GM18499 (cell line): ENCODE results near the gene KCNE3.

Experiments
- ATAC-seq: cut with Tn5 transposase; IDR thresholded peaks from one replicate; pipeline ENCODE4 v1.9.1; 2021; ENCODE audit warnings: moderate number of reproducible peaks; ENCODE audit not compliant: insufficient read depth, unreplicated experiment

The KCNE3 gene

DNA sequence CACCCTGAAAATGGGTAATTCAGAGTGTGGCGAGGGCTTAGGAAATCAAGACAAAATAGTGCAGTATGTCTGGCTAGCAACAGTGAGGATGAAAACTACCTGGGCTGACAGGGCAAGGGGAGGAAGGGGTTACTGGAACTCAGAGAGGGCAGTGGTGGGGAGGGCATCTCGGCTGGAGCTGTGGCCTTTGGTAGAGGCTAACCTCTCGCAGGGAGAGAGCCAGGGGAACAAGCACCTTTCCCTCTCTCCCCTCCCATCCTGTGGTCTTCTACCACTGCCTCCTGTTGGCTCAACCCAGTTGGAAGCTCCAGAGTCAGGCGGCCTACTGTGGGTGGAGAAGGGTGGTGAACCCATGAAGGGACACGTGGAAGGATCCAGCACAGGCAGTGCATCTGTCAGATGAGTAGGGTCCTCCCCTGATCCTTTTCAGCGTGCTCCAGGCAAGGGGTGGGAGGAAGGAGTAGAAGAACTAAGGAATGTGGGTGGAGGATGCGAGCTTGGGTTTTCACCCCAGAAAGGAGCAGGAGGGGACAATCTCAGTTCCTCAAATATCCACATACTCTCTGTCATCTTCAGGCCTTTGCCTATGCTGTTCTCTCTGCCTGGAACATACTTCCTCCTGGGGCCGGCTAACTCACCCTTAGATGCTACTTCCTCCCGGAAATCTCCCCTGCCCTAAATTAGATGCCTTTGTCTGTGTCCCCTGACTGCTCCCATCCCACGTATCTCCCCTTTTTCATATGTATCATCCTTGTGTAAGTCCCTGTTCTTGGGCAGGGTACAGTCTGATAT lies 6.2 kb upstream of the KCNE3 start:
- no peak for ATAC-seq

DNA sequence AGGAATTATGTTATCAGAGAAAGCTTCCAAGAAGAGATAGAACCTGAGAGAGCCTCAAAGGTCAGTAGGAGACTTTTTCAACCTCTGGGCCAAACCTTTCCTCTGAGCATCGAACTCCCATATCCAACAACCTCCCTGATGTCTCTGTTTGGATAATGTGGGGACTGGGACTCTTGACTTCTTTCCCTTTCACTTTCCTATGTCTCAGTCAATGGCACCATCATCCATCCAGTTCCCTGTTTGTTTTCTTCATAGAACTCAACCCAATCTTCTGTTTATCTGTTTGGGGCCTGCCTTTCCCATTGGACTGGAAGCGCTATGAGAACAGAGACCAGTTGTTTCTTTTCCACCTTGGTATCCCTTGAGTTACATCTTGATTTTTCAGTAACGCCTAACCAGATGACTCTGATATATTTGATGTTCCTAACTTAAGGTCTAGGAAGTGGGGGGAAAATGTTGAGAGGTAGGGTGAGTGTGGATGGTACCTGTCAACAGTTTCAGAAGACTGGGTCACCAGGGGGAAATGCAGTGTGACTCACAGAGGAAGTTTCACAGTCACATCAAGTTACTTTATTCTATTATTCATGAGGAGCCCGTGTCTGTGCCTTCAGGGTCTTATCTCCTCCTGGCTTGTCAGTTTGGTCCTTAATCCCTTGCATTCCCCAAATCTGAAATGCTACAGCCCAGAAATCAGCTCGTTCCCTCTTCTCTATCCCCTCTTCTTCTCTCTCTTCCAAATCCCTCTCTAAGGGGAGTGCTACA lies 4.5 kb upstream of the KCNE3 start:
- no peak for ATAC-seq

DNA sequence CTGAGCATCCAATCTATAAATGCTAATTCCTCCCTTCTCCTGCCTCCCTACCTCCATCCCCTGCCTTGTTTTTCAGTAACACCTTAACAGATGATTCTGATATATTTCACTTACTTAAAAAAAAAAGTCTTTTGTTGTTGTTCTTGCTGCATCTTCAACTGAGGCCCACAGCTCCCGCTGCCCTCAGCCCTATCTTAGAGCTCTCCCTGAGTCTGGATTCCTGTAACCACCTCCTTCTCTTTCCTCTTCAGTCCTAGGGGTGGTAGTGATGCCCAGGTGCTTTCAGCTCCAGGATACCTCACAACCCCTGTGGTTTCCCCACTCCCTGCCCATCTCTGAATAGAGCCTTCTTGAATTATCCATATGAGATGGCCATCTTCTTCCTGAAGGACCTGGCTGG lies 3.7 kb upstream of the KCNE3 start:
- ATAC-seq = no peak

DNA sequence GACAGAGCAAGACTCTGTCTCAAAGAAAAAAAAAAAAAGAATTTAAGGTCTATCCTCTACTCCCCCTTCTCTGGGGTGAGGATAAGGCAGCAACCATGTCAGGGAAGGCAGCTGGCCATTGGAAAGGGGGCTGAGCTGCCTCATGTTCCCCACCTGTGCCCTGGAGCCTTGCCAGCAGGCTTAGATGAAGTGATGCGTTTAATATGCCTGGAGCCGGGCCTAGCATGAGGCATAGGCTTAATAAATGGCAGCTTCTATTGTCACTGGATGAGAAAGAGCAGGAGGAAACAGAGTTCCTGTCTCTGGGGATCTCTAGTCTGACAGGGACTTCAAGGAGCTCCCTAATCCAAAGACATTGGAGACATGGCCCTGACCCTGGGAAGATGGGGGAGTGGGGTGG lies 3.2 kb upstream of the KCNE3 start:
- ATAC-seq = no peak

DNA sequence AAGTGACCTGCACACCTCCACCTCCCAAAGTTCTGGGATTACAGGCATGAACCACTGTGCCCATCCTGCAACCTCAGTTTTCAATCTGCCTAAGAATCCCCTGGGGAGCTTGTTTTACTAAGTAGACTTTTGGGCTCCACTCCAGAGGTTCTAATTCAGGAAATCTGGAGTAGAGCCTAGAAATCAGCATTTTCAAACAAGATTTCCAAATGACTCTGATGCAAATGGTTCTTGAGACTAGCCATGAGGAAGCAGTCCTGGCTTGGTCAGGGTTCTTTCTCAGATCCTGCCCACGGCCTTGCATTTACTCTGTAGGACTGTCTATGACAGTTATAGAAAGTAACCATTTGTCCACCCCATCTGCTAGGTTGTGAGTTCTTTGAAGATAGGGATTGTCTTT lies 1.6 kb upstream of the KCNE3 start:
- ATAC-seq = no peak

DNA sequence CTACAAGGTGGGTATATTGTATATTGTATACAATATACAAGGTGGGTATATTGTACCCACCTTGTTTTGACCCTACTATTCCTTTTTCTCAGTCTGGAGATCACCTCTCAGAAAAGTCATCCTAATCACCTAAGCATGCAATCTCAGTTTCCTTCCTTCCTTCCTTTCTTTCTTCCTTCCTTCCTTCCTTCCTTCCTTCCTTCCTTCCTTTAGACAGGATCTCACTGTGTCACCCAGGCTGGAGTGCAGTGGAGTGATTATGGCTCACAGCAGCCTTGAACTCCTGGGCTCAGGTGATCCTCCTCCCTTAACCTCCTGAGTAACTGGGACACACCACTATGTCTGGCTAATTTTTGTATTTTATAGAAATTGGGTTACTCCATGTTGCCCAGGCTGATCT lies 1.2 kb upstream of the KCNE3 start:
- no peak for ATAC-seq

DNA sequence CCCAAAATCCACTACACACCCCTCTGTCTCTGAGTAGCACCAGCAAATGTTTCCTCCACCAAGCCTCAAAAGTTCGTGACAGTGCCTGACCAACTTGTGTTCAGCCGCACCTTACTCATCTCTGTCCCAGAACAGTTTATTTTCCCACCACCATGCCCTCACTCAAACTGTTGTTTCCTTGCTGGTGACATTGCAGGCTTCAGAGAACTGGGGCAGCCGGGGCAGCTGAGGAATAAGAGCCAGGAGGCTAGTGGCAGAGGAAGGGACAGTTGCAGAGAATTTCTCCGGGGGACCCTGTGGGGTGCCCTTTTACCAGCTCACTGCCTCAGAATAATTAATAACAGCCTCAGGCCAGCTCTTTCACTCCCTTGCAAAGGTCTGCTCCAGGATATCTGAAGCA lies 709 bp upstream of the KCNE3 start:
- ATAC-seq = no peak

DNA sequence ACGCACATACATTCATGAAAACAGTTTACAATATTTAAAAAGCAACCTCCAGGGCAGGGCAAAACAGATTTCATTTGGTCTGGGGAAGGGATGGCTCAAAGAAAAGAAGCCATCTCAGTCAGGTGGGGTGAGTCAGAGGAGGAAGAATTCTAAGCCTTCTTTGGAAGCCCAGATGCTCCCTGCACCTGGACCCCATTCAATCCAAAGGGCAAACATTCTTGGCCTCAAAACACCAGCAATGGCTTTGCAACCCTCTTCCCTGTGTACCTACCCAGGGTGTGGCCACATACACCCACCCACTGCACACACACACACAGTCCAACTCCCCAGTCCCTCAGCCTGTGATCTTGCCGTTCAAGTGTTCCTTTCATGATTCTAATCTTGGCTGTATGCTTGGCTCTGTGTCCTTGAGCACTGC lies 2.0 kb downstream of the KCNE3 start:
- no peak for ATAC-seq

DNA sequence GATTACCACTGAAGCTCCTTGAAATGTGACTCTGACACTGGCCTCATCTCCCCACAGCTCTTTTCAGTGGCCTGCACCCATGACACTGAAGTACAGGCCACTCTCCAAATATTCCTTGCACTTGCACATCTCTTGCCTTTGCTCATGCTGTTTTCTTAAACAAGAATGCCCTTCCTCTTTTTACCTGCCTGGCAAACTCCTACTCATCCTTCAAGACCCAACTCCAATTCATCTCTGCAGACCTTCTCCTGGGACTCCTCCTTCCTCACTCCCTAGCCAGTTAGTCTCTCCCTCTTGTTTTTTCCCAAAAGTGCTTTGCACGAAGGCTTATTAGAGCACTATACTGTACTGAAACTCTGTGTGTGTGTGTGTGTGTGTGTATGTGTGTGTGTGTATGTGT lies 2.6 kb downstream of the KCNE3 start:
- ATAC-seq = no peak

DNA sequence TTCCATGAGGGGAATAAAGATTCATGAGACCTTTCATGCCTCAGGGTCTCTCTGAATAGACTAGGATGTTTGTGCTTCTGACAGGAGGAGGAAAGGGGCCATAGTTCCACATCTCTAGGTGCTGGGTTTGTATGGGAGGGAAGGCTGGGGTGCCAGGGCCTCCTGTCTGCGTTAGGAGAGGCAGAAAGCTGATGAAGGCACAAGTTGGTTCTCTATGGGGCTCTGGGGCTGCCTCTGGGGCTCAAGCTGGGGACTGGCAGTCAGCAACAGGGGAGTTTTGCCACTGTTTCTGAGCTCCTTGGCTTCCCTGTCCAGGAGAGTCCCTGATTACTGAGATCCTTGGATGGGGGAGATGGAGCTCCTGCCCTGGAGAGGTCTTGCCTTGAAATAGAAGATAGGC lies 4.1 kb downstream of the KCNE3 start:
- no peak for ATAC-seq

DNA sequence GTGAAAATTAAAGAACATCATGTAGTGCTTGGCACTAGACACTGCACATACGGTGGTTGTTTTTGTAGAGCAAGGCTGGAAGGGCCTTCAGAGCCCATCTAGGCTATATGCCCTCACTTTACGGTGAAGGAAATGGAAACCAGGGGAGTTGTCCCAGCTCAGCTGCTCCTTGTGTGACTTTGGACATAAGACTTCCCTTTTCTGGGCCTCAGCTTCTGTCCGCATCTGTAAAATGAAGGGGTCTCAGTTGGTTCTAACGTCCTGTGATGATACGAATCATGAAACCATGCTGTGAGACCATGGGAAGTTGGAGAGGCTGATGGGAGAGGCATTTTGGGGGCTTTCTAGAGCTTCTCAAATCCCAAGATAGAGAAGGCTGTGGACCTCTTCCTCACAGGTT lies 4.7 kb downstream of the KCNE3 start:
- ATAC-seq = no peak

DNA sequence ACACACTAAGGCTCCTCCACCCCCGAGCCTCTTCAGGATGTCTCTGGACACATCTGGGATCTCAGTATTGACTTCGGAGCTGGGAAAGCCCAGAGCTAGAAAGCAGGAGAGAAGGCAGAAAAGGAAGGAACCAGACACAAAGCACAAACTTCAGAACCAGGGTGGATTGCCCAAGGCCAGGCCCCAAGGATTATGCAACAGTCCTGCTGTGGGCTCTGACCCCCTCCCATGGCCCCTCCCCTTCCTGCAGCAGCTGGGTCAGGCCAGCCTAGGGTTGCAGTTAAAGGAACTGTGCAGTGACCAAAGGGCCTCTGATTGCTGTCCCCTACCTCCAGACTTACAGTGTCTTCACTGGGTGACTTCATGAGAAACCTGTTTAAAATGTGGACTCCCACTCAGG lies 5.3 kb downstream of the KCNE3 start:
- ATAC-seq = no peak

DNA sequence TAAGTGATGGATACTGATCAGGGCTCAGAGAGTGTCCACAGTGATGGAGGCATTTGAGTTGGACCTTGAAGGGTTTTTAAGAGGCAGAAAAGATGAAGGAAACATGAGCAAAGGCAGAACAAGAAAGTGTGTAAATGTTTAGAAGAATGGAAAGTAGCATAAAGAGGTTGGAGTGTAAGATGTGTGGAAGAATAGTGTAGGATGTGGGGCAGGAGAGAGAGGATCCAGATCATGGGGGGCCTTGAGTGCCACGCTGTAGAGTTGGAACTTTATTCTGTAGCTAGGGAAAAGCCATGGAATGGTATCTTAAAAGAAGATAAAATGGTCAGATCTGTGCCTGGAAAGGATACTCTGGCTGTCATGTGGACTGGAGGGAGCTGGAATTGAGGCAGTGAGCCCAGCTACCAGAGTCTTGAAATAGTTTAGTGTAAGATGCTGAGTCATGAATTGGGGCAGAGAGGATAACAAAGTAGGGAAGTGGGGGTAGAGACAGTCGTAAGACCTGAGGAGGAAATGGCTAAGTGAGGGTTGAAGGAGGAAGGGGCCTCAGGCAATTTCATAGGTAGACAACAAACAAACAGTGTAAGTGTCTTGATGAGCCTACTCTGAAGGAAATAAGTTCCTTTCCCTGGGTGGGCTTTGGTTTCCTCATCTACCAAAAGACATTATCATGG lies 6.7 kb downstream of the KCNE3 start:
- ATAC-seq = no peak

DNA sequence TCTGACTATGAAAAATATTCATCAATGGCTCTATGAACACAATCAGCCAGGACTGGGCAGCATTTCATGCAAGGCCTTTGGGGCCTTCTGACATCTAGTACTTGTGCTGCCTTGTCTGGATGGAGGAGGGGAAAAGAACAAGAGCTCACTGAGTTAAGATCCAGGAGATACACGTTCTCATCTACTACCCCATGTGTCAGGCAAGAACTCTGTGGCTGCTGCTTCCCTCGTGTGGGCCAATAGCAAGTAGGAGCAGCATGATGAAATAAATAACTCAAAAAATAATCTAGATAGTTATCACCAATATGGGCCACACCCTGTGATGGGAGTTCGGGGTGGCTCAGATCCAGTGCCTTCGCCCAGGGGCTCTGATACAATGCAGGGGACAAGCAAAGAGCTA lies 7.3 kb downstream of the KCNE3 start:
- no peak for ATAC-seq

DNA sequence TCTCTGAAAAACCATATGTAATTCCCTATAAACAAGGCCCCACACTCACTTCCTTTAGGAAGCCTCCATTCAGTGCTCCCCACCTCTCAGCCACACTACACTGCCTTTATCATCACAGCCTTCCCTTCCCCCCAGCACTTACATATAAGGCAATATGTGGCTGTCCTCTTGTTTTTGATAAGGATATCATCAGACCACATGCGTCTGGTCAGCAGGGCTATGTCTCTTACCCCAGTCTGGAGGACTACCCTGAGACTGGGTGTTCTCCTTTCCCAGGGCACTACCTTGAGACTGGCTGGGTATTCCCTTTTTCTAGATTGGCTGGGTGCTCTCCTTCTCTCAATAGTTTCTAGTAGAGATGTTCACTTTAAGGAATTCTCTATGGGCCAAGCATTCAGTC lies 7.8 kb downstream of the KCNE3 start:
- no peak for ATAC-seq

DNA sequence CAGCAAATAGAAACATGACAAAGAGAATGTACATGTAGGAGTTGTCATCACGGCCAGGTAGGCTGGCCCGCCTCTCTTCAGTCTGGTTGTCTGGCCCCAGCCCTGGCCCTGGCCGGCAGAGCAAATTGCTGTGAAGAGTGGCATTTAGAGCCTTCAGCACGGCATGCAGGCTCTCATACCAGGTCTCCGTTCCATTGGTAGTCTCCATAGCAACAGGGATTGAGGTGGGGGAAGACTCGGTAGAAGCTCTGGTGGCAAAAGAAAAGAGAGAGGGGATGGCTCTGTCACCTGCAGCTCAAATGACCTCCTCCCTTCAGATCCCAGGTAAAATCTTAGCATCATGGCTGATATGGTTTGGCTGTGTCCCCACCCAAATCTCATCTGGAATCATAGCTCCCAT lies 10.0 kb downstream of the KCNE3 start:
- no peak for ATAC-seq

DNA sequence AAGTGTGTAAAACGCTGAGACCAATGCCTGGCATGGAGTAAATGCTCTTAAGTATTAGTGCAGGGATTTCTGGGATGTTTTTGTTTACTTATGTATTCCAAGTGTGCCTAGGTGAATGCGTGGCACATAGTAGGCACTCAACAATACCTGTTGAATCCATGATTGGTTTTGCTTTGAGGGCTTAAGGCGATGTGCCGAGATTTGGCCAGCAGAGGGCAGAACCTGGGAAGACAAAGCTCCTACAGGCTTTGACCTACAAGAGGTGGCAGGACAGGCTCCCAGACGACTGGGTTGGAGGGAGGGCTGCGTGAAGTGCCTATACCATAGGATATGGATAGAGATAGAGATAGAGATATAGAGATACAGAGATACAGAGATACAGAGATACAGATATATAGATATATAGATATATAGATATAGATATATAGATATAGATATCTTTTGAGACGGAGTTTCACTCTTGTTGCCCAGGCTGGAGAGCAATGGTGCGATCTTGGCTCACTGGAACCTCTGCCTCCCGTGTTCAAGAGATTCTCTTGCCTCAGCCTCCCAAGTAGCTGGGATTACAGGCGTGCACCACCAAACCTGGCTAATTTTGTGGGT lies 13.9 kb downstream of the KCNE3 start:
- no peak for ATAC-seq

DNA sequence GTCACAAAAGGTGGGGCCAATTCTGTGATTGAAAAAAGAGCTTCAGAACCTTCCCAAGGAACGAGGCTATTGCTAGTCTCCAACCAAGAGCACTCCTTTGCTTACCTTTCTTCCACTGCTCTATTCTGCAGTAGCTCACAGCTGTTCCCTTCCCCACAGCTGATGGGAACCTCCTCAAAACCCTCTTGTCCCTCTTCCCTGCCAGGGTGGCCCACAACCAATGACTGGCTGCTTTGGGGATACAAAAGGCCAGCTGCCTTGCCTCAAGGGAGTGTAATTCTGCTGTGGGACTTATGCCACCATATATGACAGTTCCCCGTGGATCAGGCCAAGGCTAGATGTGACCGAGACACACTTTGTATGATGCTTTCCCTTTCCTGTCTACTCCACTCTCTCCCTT lies 15.0 kb downstream of the KCNE3 start:
- ATAC-seq = no peak

DNA sequence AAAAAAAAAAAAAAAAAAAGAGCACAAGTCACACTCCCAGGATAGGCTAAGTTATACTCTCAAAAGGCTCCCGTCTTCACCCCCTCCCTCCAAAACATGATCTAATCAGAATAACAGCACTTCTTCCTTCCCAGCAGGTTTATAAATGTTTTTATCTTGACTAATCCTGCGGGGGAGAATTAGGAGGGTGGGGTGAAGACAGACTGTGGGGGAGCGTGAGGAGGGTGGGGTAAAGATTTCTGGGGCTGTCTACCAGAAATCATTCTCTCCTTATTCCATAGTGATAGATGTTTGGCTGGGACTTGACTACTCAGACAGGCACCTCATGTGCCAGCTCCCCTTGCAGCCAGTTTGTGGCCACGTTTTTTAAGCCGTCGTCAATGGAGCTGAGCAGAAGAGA lies 17.0 kb downstream of the KCNE3 start:
- ATAC-seq = no peak

DNA sequence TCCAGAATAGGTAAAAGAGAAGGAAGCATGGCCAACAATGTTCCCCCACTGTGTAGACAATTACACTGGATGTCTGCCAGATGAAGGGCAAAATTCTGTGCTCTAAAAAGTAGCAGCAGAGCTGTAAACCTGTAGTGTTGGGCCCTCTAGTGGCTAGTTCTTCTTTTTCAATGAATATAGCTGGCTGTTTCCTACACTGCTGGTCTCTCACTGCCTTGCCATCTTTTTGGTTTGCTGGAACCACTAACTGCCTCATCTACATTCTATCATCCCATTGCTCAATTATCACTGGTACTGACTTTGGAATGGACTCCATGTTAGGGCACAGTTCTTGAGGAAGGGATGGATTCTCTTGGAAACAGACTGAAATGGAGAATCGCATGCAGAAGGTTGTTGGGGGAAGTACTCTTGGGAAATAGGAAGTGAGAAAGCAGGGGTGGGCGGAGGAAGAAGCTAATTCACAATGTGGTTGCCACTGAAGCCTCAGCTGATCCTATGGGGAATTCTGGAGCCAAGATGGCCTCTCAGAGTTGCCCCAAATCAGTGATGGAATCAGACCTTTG lies 17.9 kb downstream of the KCNE3 start:
- ATAC-seq = no peak

DNA sequence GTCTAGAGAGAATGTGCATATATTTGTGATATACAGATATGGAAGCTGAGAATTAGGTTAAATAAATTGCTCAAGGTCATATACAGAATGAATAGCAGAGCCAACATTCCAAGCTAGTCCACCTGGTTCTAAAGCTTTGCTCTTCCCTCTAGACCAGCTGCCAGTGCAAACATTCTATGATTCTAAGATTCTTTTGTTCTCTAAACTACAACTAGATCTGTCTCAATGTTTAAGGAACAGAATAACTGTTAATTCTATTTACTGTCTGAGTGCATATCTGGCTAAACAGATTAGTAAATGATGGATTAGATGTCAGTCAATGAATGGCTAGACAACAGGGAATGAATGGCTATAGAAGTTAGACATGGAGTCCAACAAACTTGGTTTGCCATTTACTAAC lies 19.6 kb downstream of the KCNE3 start:
- ATAC-seq = no peak
